ENCODE measurements around the gene OR2A12.

DNA sequence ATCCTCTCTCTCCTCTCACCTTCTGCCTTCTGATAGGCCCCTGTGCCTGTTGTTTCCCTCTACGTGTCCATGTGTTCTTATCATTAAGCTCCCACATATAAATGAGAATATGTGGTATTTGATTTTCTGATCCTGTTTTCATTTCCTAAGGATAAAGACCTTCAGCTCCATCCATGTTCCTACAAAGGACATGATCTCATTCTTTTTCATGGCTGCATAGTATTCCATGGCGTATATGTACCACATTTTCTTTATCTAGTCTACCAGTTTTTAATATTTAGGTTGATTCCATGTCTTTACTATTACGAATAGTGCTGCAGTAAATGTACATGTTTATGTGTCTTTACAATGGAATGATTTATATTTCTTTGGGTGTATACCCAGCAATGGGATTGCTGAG, 4.6 kb downstream of the OR2A12 start:
- TF ChIP-seq, protein P1, sequence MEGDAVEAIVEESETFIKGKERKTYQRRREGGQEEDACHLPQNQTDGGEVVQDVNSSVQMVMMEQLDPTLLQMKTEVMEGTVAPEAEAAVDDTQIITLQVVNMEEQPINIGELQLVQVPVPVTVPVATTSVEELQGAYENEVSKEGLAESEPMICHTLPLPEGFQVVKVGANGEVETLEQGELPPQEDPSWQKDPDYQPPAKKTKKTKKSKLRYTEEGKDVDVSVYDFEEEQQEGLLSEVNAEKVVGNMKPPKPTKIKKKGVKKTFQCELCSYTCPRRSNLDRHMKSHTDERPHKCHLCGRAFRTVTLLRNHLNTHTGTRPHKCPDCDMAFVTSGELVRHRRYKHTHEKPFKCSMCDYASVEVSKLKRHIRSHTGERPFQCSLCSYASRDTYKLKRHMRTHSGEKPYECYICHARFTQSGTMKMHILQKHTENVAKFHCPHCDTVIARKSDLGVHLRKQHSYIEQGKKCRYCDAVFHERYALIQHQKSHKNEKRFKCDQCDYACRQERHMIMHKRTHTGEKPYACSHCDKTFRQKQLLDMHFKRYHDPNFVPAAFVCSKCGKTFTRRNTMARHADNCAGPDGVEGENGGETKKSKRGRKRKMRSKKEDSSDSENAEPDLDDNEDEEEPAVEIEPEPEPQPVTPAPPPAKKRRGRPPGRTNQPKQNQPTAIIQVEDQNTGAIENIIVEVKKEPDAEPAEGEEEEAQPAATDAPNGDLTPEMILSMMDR (IDR thresholded peaks at IDR 0.05): no peak
- TF ChIP-seq POLR2A (IDR thresholded peaks at IDR 0.05): no peak
